ENCODE results near the gene CDH15. TPM values are rescaled to one million over a fixed set of nuclear protein-coding genes. Genes with fewer than 3 reads are reported as not detected.

Gene CDH15
- total and polyA plus RNA-seq, 9 donors = 0.10 to 0.45 (median 0.30) TPM; not detected in 5

- intact Hi-C loops (cut with DNase I) = no loop called here
- peaks cover 7% of the 10 kb centered on the region for H3K27me3 ChIP-seq
Measured at GRCh38 chr16:89168381-89169189, 3.0 kb upstream of the CDH15 start.

GRCh38 chr16:89169778-89170177 lies 1.8 kb upstream of the CDH15 start:
- H3K27me3 ChIP-seq = peaks cover 7% of the 10 kb centered on the region
- intact Hi-C loops (cut with DNase I) = no loop called here
- H3K4me1 ChIP-seq (ENCODE audit: insufficient read depth) = peaks cover 3% of the 10 kb centered on the region
- no peak for DNase-seq
- H3K27ac ChIP-seq = no peak overlapping the region
- no peaks in the 10 kb centered on the region for H3K36me3 ChIP-seq
- H3K4me3 ChIP-seq = no peak overlapping the region
- no peaks in the 10 kb centered on the region for H3K9me3 ChIP-seq
- no peak for TF ChIP-seq CTCF (IDR thresholded peaks at IDR 0.05)
- no peak for TF ChIP-seq EP300 (IDR thresholded peaks at IDR 0.05)
- TF ChIP-seq POLR2A (IDR thresholded peaks at IDR 0.05) = no peak
- WGBS, 3 donors = 68 to 74% (median 69%) methylated on average over 13 to 14 of the region's 14 CpGs

More at GRCh38 chr16:89168381-89169189, 3.0 kb upstream of the CDH15 start:
- H3K36me3 ChIP-seq = no peaks in the 10 kb centered on the region
- no peaks in the 10 kb centered on the region for H3K9me3 ChIP-seq
- no peak for DNase-seq
- peaks cover 3% of the 10 kb centered on the region for H3K4me1 ChIP-seq (ENCODE audit: insufficient read depth)
- 29 to 39% (median 31%) methylated on average over 19 to 23 of the region's 23 CpGs for WGBS, 3 donors
- no peak overlapping the region for H3K4me3 ChIP-seq
- no peak for TF ChIP-seq EP300 (IDR thresholded peaks at IDR 0.05)
- no peak for TF ChIP-seq POLR2A (IDR thresholded peaks at IDR 0.05)
- no peak for TF ChIP-seq CTCF (IDR thresholded peaks at IDR 0.05)
- H3K27ac ChIP-seq = no peak overlapping the region

GRCh38 chr16:89170346-89171215 lies 967 bp upstream of the CDH15 start:
- peaks cover 7% of the 10 kb centered on the region for H3K27me3 ChIP-seq
- H3K27ac ChIP-seq = no peak overlapping the region
- no peak overlapping the region for H3K4me3 ChIP-seq
- intact Hi-C loops (cut with DNase I) = no loop called here
- WGBS, 3 donors = 6 to 11% (median 7%) methylated on average over 30 to 34 of the region's 34 CpGs
- H3K9me3 ChIP-seq = no peaks in the 10 kb centered on the region
- H3K36me3 ChIP-seq = no peaks in the 10 kb centered on the region
- DNase-seq = no peak
- TF ChIP-seq POLR2A (IDR thresholded peaks at IDR 0.05) (no peak), EP300 (IDR thresholded peaks at IDR 0.05) (no peak), CTCF (IDR thresholded peaks at IDR 0.05) (no peak)
- H3K4me1 ChIP-seq (ENCODE audit: insufficient read depth) = peaks cover 3% of the 10 kb centered on the region

- no peak overlapping the region for H3K27ac ChIP-seq
- peaks cover 8% of the 10 kb centered on the region for H3K27me3 ChIP-seq
- DNase-seq = no peak
- no peaks in the 10 kb centered on the region for H3K9me3 ChIP-seq
- no peaks in the 10 kb centered on the region for H3K36me3 ChIP-seq
- 48 to 73% (median 61%) methylated on average over 7 to 11 of the region's 11 CpGs for WGBS, 3 donors
- intact Hi-C loops (cut with DNase I) = no loop called here
- H3K4me3 ChIP-seq = no peak overlapping the region
- TF ChIP-seq POLR2A (IDR thresholded peaks at IDR 0.05) (no peak), EP300 (IDR thresholded peaks at IDR 0.05) (no peak), CTCF (IDR thresholded peaks at IDR 0.05) (no peak)
- peaks cover 3% of the 10 kb centered on the region for H3K4me1 ChIP-seq (ENCODE audit: insufficient read depth)
Measured at GRCh38 chr16:89172171-89172527, 601 bp downstream of the CDH15 start.

Measured in ovary (tissue), 9 donors.